ENCODE measurements around the gene VWA8.
"Not testable (repeated sequence)": the region's sequence is repeated elsewhere in the genome, so short reads cannot be mapped to it uniquely, and the experiment has no call there.

Gene VWA8

GRCh38 chr13:41919031-41919740, 41.7 kb downstream of the VWA8 start:
- DNase-seq = no peak

GRCh38 chr13:41917641-41918040, 43.3 kb downstream of the VWA8 start:
- DNase-seq = peak; percentile 38 to 43

GRCh38 chr13:41916173-41916954, 44.5 kb downstream of the VWA8 start:
- no peak for DNase-seq

- no peak for DNase-seq
Measured at GRCh38 chr13:41915081-41915480, 45.8 kb downstream of the VWA8 start.

- DNase-seq = no peak
Measured at GRCh38 chr13:41914552-41914951, 46.4 kb downstream of the VWA8 start.

- DNase-seq = no peak
Measured at GRCh38 chr13:41909506-41909905, 51.4 kb downstream of the VWA8 start.

- no peak for DNase-seq
Measured at GRCh38 chr13:41905600-41906254, 55.2 kb downstream of the VWA8 start.

GRCh38 chr13:41900918-41901317, 60.0 kb downstream of the VWA8 start:
- DNase-seq = peak; percentile 38 to 43

- not testable (repeated sequence) for DNase-seq
Measured at GRCh38 chr13:41898411-41898810, 62.5 kb downstream of the VWA8 start.

- no peak for DNase-seq
Measured at GRCh38 chr13:41897126-41897525, 63.8 kb downstream of the VWA8 start.

- no peak for DNase-seq
Measured at GRCh38 chr13:41895478-41895877, 65.4 kb downstream of the VWA8 start.

GRCh38 chr13:41891119-41891518, 69.8 kb downstream of the VWA8 start:
- no peak for DNase-seq

- no peak for DNase-seq
Measured at GRCh38 chr13:41883147-41883546, 77.8 kb downstream of the VWA8 start.

GRCh38 chr13:41881890-41882289, 79.0 kb downstream of the VWA8 start:
- not testable (repeated sequence) for DNase-seq

GRCh38 chr13:41880966-41881365, 79.9 kb downstream of the VWA8 start:
- DNase-seq = no peak

GRCh38 chr13:41864658-41865057, 96.3 kb downstream of the VWA8 start:
- DNase-seq = no peak

GRCh38 chr13:41862659-41863058, 98.2 kb downstream of the VWA8 start:
- not testable (repeated sequence) for DNase-seq

- DNase-seq = no peak
Measured at GRCh38 chr13:41859565-41859964, 101.3 kb downstream of the VWA8 start.

GRCh38 chr13:41858780-41859179, 102.1 kb downstream of the VWA8 start:
- no peak for DNase-seq

GRCh38 chr13:41854758-41855157, 106.2 kb downstream of the VWA8 start:
- DNase-seq = no peak

- no peak for DNase-seq
Measured at GRCh38 chr13:41851351-41851750, 109.6 kb downstream of the VWA8 start.

- DNase-seq = no peak
Measured at GRCh38 chr13:41848435-41849255, 112.3 kb downstream of the VWA8 start.

- no peak for DNase-seq
Measured at GRCh38 chr13:41847216-41847615, 113.7 kb downstream of the VWA8 start.
